Fibroblast of lung (primary cell): ENCODE data around the gene DOCK8.

Experiments
- EZH2 ChIP-seq: IDR thresholded peaks from 2 replicates; pipeline ENCODE4 v1.5.1; 2012; ENCODE audit warnings: low read length, control low read depth, mild to moderate bottlenecking; ENCODE audit errors: missing control alignments
- TF ChIP-seq, protein P1 (sequence below), 2 donors: IDR thresholded peaks in 1 of 2; conservative IDR thresholded peaks in 1 of 2; 1 replicate in 1 of 2; 2 replicates in 1 of 2; pipeline ENCODE4 v1.5.1; 2011 to 2012; ENCODE audit warnings: low read length in 2 of 2, control low read depth in 1 of 2, inconsistent platforms in 1 of 2, low read depth in 1 of 2, mild to moderate bottlenecking in 1 of 2

DNA sequence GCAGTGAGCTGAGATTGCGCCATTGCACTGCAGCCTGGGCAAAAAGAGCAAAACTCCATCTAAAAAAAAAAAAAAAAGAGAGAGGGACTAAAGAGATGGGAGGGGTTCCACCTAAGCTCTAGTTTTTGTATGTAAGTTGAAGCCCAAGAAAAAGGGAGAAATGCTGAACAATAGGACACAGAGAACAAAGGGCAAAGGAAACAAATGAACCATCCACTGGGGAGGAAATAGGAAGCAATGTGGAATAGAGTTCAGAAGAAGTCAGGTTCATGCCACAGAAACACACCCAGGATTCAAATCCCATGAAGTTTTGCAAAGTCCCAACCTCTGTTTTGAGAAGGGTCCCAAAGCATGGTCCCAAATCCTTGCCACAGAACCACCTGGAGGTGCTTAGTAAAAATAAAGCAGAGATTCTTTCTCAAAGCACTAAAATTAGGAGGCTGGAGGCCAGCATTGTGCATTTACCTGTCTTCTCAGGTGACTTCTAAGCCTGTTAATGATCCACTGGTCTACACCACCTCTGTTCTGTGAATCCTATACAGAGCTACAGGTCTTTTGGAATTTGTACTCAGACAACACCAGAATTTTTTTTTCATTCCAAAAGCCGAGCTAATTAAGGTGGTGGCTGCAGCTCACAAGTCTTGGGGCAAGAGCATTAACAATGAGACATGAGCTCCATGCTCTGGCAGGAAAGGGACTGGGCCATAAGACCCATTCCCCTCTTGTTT lies 177.6 kb downstream of the DOCK8 start:
- TF ChIP-seq, protein P1, sequence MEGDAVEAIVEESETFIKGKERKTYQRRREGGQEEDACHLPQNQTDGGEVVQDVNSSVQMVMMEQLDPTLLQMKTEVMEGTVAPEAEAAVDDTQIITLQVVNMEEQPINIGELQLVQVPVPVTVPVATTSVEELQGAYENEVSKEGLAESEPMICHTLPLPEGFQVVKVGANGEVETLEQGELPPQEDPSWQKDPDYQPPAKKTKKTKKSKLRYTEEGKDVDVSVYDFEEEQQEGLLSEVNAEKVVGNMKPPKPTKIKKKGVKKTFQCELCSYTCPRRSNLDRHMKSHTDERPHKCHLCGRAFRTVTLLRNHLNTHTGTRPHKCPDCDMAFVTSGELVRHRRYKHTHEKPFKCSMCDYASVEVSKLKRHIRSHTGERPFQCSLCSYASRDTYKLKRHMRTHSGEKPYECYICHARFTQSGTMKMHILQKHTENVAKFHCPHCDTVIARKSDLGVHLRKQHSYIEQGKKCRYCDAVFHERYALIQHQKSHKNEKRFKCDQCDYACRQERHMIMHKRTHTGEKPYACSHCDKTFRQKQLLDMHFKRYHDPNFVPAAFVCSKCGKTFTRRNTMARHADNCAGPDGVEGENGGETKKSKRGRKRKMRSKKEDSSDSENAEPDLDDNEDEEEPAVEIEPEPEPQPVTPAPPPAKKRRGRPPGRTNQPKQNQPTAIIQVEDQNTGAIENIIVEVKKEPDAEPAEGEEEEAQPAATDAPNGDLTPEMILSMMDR (conservative IDR thresholded peaks at IDR 0.05 in 1 of 2, IDR thresholded peaks at IDR 0.05 in 1 of 2; ENCODE audit: low read depth in 1 of 2, low read length in 2 of 2), result no peak
- TF ChIP-seq EZH2, result no peak
